H9 (cell line): Measurements from ENCODE around the gene ITLN1. TPM values are rescaled to one million over a fixed set of nuclear protein-coding genes. Genes with fewer than 3 reads are reported as not detected.

Experiments
- DNase-seq: peaks from one replicate; pipeline ENCODE4 v3.0.0-alpha.2; 2017
- H2AFZ ChIP-seq: one replicate; pipeline ENCODE4 v1.6.1; 2013; ENCODE audit warnings: mild to moderate bottlenecking, low read length, control low read depth, moderate library complexity
- H2AK5ac ChIP-seq: 2 replicates; pipeline ENCODE4 v1.6.1; 2013; ENCODE audit warnings: low read length, control low read depth, mixed read lengths; ENCODE audit not compliant: insufficient read length
- H2BK120ac ChIP-seq: one replicate; pipeline ENCODE4 v1.6.1; 2013; ENCODE audit warnings: low read depth, mild to moderate bottlenecking, low read length, control low read depth, inconsistent platforms; ENCODE audit not compliant: poor library complexity, severe bottlenecking
- H2BK12ac ChIP-seq: 2 replicates; pipeline ENCODE4 v1.6.1; 2013; ENCODE audit warnings: low read length, control low read depth, mixed read lengths, low read depth; ENCODE audit not compliant: insufficient read length
- H2BK15ac ChIP-seq: 2 replicates; pipeline ENCODE4 v1.6.1; 2013; ENCODE audit warnings: low read depth, low read length, control low read depth
- H2BK20ac ChIP-seq: one replicate; pipeline ENCODE4 v1.6.1; 2013; ENCODE audit warnings: low read depth, mild to moderate bottlenecking, low read length, control low read depth, inconsistent platforms; ENCODE audit not compliant: poor library complexity, severe bottlenecking
- H2BK5ac ChIP-seq: 2 replicates; pipeline ENCODE4 v1.6.1; 2013; ENCODE audit warnings: low read length, control low read depth, mixed read lengths; ENCODE audit not compliant: insufficient read length
- H3K14ac ChIP-seq: 2 replicates; pipeline ENCODE4 v1.6.1; 2013; ENCODE audit warnings: low read length, control low read depth; ENCODE audit not compliant: insufficient read depth
- H3K18ac ChIP-seq: 2 replicates; pipeline ENCODE4 v1.6.1; 2013; ENCODE audit warnings: low read depth, mild to moderate bottlenecking, mixed read lengths, low read length, control low read depth; ENCODE audit not compliant: insufficient read length
- H3K23ac ChIP-seq: 2 replicates; pipeline ENCODE4 v1.6.1; 2013; ENCODE audit warnings: low read length, control low read depth, mixed read lengths, low read depth; ENCODE audit not compliant: insufficient read length
- H3K23me2 ChIP-seq: 2 replicates; pipeline ENCODE4 v1.6.1; 2013; ENCODE audit warnings: low read depth, mild to moderate bottlenecking, mixed read lengths, low read length, control low read depth; ENCODE audit not compliant: insufficient read length, poor library complexity, severe bottlenecking
- H3K27ac ChIP-seq: 2 replicates; pipeline ENCODE4 v1.5.1; 2013; ENCODE audit warnings: low read length, control low read depth, mixed read lengths, low read depth; ENCODE audit not compliant: insufficient read length
- H3K27me3 ChIP-seq: 2 replicates; pipeline ENCODE4 v1.6.1; 2013; ENCODE audit warnings: low read length, control low read depth, inconsistent platforms; ENCODE audit not compliant: insufficient read depth
- H3K4ac ChIP-seq: 2 replicates; pipeline ENCODE4 v1.6.1; 2013; ENCODE audit warnings: low read depth, mild to moderate bottlenecking, control low read depth, inconsistent platforms, low read length, moderate library complexity
- H3K4me1 ChIP-seq: 2 replicates; pipeline ENCODE4 v1.6.1; 2013; ENCODE audit warnings: low read length, control low read depth, inconsistent platforms; ENCODE audit not compliant: insufficient read depth
- H3K4me2 ChIP-seq: 2 replicates; pipeline ENCODE4 v1.6.1; 2013; ENCODE audit warnings: low read length, control low read depth, mixed read lengths; ENCODE audit not compliant: insufficient read length, insufficient read depth
- H3K56ac ChIP-seq: 2 replicates; pipeline ENCODE4 v1.6.1; 2013; ENCODE audit warnings: low read depth, mild to moderate bottlenecking, mixed read lengths, low read length, control low read depth; ENCODE audit not compliant: insufficient read length
- H3K79me1 ChIP-seq: 2 replicates; pipeline ENCODE4 v1.6.1; 2013; ENCODE audit warnings: low read depth, mild to moderate bottlenecking, moderate library complexity, low read length, control low read depth, inconsistent platforms; ENCODE audit not compliant: insufficient read depth, poor library complexity, severe bottlenecking
- H3K79me2 ChIP-seq: 2 replicates; pipeline ENCODE4 v1.6.1; 2013; ENCODE audit warnings: low read length, control low read depth, inconsistent platforms; ENCODE audit not compliant: insufficient read depth
- H3K9ac ChIP-seq: 2 replicates; pipeline ENCODE4 v1.6.1; 2013; ENCODE audit warnings: low read length, control low read depth, mixed read lengths; ENCODE audit not compliant: insufficient read length; ENCODE audit errors: extremely low read depth
- H3K9me3 ChIP-seq: one replicate; pipeline ENCODE4 v1.6.1; 2013; ENCODE audit warnings: low read depth, low read length, inconsistent platforms; ENCODE audit not compliant: control insufficient read depth
- H3T11ph ChIP-seq: one replicate; pipeline ENCODE4 v1.6.1; 2013; ENCODE audit warnings: mild to moderate bottlenecking, low read length, control low read depth, inconsistent platforms
- H4K20me1 ChIP-seq: one replicate; pipeline ENCODE4 v1.6.1; 2013; ENCODE audit not compliant: control insufficient read depth, insufficient read length, insufficient read depth
- H4K5ac ChIP-seq: 2 replicates; pipeline ENCODE4 v1.6.1; 2013; ENCODE audit warnings: low read depth, mild to moderate bottlenecking, mixed read lengths, low read length, control low read depth; ENCODE audit not compliant: insufficient read length
- H4K8ac ChIP-seq: replicated peaks from 2 replicates; pipeline ENCODE4 v1.6.1; 2013; ENCODE audit warnings: low read length, control low read depth, mixed read lengths, low read depth; ENCODE audit not compliant: insufficient read length
- H4K91ac ChIP-seq: 2 replicates; pipeline ENCODE4 v1.6.1; 2013; ENCODE audit warnings: low read depth, mild to moderate bottlenecking, moderate library complexity, mixed read lengths, low read length, control low read depth; ENCODE audit not compliant: insufficient read length
- H3K27ac Mint-ChIP-seq, 3 experiments: 2 replicates in 2 of 3; 3 replicates in 1 of 3; pipeline ENCODE4 v1.8.0; 2020 to 2021; ENCODE audit warnings: mixed read lengths in 3 of 3, mild to moderate bottlenecking in 1 of 3, moderate library complexity in 1 of 3
- H3K27me3 Mint-ChIP-seq: 2 replicates; pipeline ENCODE4 v1.8.0; 2021; ENCODE audit warnings: low read depth, mild to moderate bottlenecking, moderate library complexity, mixed read lengths
- H3K36me3 Mint-ChIP-seq, 3 experiments: 2 replicates in 2 of 3; 3 replicates in 1 of 3; pipeline ENCODE4 v1.8.0; 2020 to 2021; ENCODE audit warnings: low read depth in 3 of 3, mixed read lengths in 3 of 3; ENCODE audit not compliant: insufficient read depth in 1 of 3
- H3K4me1 Mint-ChIP-seq, 2 experiments: 2 replicates each; pipeline ENCODE4 v1.8.0; 2020; ENCODE audit warnings: mixed read lengths in 2 of 2
- H3K4me3 Mint-ChIP-seq, 2 experiments: 2 replicates in 1 of 2; 3 replicates in 1 of 2; pipeline ENCODE4 v1.8.0; 2020 to 2021; ENCODE audit warnings: mild to moderate bottlenecking in 2 of 2, mixed read lengths in 2 of 2, moderate library complexity in 1 of 2
- H3K9me3 Mint-ChIP-seq, 2 experiments: 2 replicates in 1 of 2; 3 replicates in 1 of 2; pipeline ENCODE4 v1.8.0; 2020; ENCODE audit warnings: mild to moderate bottlenecking in 2 of 2, mixed read lengths in 2 of 2, moderate library complexity in 1 of 2
- CTCF ChIP-seq: fragments of 200-600 bp; sonication (generic); conservative IDR thresholded peaks from 3 replicates; pipeline ENCODE4 v1.8.0; 2021; ENCODE audit warnings: antibody characterized with exemption, mild to moderate bottlenecking
- WGBS: extraction: QIAGEN DNeasy Blood & Tissue Kit; methylation state at CpG from one replicate; pipeline ENCODE4 v1.1.7; 2013; ENCODE audit warnings: missing lambda C conversion rate, low lambda C conversion rate, mixed read lengths; ENCODE audit not compliant: insufficient read length; ENCODE audit errors: extremely low coverage; 5-methylcytosine and 5-hydroxymethylcytosine counted together
- total RNA-seq: library from RNA; stranded (reverse); gene quantifications from 2 replicates; pipeline ENCODE4 v1.2.1, GENCODE V29; 2021

ITLN1 gene
- total RNA-seq, 1 experiment from 2014 or later, result not detected

DNA sequence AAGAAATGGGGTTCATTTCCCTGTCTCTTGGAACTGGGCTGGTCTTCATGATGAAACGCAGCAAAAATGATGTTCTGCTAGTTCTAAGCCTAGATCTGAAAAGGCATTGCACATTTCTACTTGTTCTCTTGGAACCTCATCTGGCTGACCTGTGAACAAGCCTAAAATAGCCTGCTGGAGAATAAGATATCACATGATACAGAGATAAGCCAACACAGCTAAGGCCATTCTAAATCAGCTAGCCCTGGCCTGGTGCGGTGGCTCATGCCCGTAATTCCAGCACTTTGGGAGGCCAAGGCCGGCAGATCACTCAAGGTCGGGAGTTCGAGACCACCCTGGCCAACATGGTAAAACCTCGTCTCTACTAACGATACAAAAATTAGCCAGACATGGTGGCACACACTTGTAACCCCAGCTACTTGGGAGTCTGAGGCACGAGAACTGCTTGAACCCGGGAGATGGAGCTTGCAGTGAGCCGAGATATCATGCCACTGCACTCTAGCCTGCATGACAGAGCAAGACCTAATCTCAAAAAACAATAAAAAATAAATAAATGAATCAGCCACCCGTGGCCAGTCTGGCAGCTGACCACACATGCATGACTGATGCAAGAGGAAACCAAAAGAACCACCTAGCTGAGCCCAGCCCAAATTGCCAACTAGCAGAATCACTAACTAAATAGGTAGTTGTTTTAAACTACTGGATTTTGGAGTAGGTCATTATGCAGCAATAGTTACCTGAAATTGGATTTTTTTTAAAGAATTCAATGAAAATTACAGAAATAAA lies 40.3 kb downstream of the ITLN1 start:
- H3K4me3 Mint-ChIP-seq, result no peak overlapping the region
- H3K79me2 ChIP-seq, result no peaks in the 10 kb centered on the region

More for the DNA sequence above, 40.3 kb downstream of the ITLN1 start:
- Histone ChIP-seq H3K18ac (no peak overlapping the region), H3K79me1 (no peaks in the 10 kb centered on the region), H3T11ph (no peak overlapping the region), H3K9ac (no peak overlapping the region), H4K5ac (no peak overlapping the region), H4K8ac (no peak overlapping the region), H3K56ac (no peak overlapping the region), H2BK15ac (no peak overlapping the region), H3K14ac (no peak overlapping the region), H3K27ac (no peak overlapping the region), H4K20me1 (no peaks in the 10 kb centered on the region), H4K91ac (no peak overlapping the region), H3K4ac (no peak overlapping the region), H2BK120ac (no peak overlapping the region), H2BK12ac (no peak overlapping the region), H3K4me1 (no peaks in the 10 kb centered on the region), H2AFZ (no peak overlapping the region), H3K9me3 (no peaks in the 10 kb centered on the region), H3K23ac (no peak overlapping the region), H2BK5ac (no peak overlapping the region), H3K27me3 (no peaks in the 10 kb centered on the region), H2BK20ac (no peak overlapping the region), H2AK5ac (no peak overlapping the region), H3K4me2 (no peak overlapping the region), H3K23me2 (no peaks in the 10 kb centered on the region)
- no peak overlapping the region for H3K27ac Mint-ChIP-seq
- H3K9me3 Mint-ChIP-seq, result no peaks in the 10 kb centered on the region; a peak in 1 of 5 replicates
- WGBS, result no CpG with 5 or more reads among the region's 12 CpGs
- no peak for DNase-seq
- H3K27me3 Mint-ChIP-seq, result no peaks in the 10 kb centered on the region
- H3K36me3 Mint-ChIP-seq, result no peaks in the 10 kb centered on the region
- no peaks in the 10 kb centered on the region for H3K4me1 Mint-ChIP-seq
- TF ChIP-seq CTCF, result no peak
